ENCODE measurements around the gene SERBP1.

Gene SERBP1

DNA sequence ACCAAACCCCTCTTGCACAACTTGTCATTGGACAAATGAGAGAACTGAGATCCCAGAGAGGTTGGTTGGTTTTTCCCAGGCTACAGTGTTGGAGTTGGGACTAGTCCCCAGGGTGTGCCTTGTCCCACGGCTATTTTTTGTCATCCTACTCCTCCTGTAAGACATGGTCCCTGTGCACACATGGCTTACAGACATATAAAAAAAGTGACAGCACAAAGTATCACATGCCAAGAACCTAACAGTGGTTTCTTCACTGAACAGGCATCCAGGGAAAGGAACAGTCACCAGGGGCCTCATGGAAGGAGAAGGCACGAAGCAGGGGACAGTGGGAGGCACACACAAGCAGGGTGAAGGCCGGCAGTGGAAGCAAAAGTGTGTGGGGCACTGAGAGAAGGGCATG lies 36.5 kb downstream of the SERBP1 start:
- Histone ChIP-seq H3K4me3 (ENCODE audit: low read depth, low read length) (no peak overlapping the region), H2AK5ac (ENCODE audit: low read length) (no peak overlapping the region), H3K79me1 (ENCODE audit: low read length) (no peaks in the 10 kb centered on the region), H2BK12ac (ENCODE audit: low read length) (no peak overlapping the region), H3K4me1 (ENCODE audit: control insufficient read depth in 1 of 2, insufficient read depth in 2 of 2, low read length in 2 of 2) (no peaks in the 10 kb centered on the region), H3K18ac (ENCODE audit: low read length) (no peak overlapping the region), H3K27ac (ENCODE audit: low read depth, low read length) (no peak overlapping the region), H3K4me2 (ENCODE audit: low read length) (no peak overlapping the region), H3K23ac (ENCODE audit: low read length) (no peak overlapping the region), H2BK5ac (ENCODE audit: low read depth, low read length, poor library complexity) (no peak overlapping the region), H3K9ac (ENCODE audit: low read length) (no peak overlapping the region), H4K12ac (ENCODE audit: low read depth, low read length) (no peak overlapping the region), H3K9me3 (ENCODE audit: insufficient read depth, low read depth, low read length) (no peaks in the 10 kb centered on the region), H3K4ac (ENCODE audit: low read depth, low read length) (no peak overlapping the region), H3K14ac (ENCODE audit: low read length) (no peak overlapping the region), H3K27me3 (ENCODE audit: insufficient read depth, low read length) (no peaks in the 10 kb centered on the region), H2BK120ac (ENCODE audit: insufficient read depth, low read length, poor library complexity) (no peak overlapping the region), H3K79me2 (ENCODE audit: control insufficient read depth, insufficient read depth, low read length, poor library complexity) (no peaks in the 10 kb centered on the region), H4K8ac (ENCODE audit: low read depth, low read length) (no peak overlapping the region), H4K91ac (ENCODE audit: low read depth, low read length) (no peak overlapping the region), H3K36me3 (ENCODE audit: control insufficient read depth in 1 of 2, insufficient read depth in 2 of 2, low read length in 2 of 2) (no peaks in the 10 kb centered on the region), H2AFZ (ENCODE audit: insufficient read depth, low read length, poor library complexity) (no peak overlapping the region)
- WGBS (ENCODE audit: extremely low coverage, insufficient coverage, insufficient read length): no CpG with 5 or more reads among the region's 3 CpGs
- no peak for DNase-seq

DNA sequence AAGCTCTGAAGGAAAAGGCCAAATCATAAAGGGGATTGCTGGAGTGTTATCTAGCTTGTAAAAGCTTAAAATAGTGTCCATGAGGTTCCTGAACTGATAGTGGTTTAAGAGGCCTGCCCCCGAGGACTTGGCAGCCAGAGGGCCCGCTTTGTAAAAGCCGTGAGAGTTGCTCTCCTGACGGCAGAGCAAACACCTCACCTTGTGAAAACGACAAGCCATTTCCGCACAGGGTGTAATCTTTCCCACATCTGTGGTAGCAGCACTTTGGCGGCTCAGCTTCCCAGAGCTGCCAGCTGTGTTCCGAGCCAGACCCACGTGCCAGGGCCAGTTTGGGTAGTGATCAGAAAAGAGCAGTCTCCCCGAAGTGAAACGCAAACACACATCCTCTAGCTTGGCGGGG lies 37.0 kb downstream of the SERBP1 start:
- Histone ChIP-seq H3K9ac (ENCODE audit: low read length) (no peak overlapping the region), H3K18ac (ENCODE audit: low read length) (no peak overlapping the region), H2BK5ac (ENCODE audit: low read depth, low read length, poor library complexity) (no peak overlapping the region), H3K9me3 (ENCODE audit: insufficient read depth, low read depth, low read length) (no peaks in the 10 kb centered on the region), H4K12ac (ENCODE audit: low read depth, low read length) (no peak overlapping the region), H3K79me1 (ENCODE audit: low read length) (no peaks in the 10 kb centered on the region), H3K79me2 (ENCODE audit: control insufficient read depth, insufficient read depth, low read length, poor library complexity) (no peaks in the 10 kb centered on the region), H2BK12ac (ENCODE audit: low read length) (no peak overlapping the region), H2AFZ (ENCODE audit: insufficient read depth, low read length, poor library complexity) (no peak overlapping the region), H3K27me3 (ENCODE audit: insufficient read depth, low read length) (no peaks in the 10 kb centered on the region), H3K4me2 (ENCODE audit: low read length) (no peak overlapping the region), H3K4me3 (ENCODE audit: low read depth, low read length) (no peak overlapping the region), H2AK5ac (ENCODE audit: low read length) (no peak overlapping the region), H3K14ac (ENCODE audit: low read length) (no peak overlapping the region), H3K23ac (ENCODE audit: low read length) (no peak overlapping the region), H3K36me3 (ENCODE audit: control insufficient read depth in 1 of 2, insufficient read depth in 2 of 2, low read length in 2 of 2) (no peaks in the 10 kb centered on the region), H4K91ac (ENCODE audit: low read depth, low read length) (no peak overlapping the region), H3K4ac (ENCODE audit: low read depth, low read length) (no peak overlapping the region), H3K4me1 (ENCODE audit: control insufficient read depth in 1 of 2, insufficient read depth in 2 of 2, low read length in 2 of 2) (no peaks in the 10 kb centered on the region), H2BK120ac (ENCODE audit: insufficient read depth, low read length, poor library complexity) (no peak overlapping the region), H4K8ac (ENCODE audit: low read depth, low read length) (no peak overlapping the region), H3K27ac (ENCODE audit: low read depth, low read length) (no peak overlapping the region)
- WGBS (ENCODE audit: extremely low coverage, insufficient coverage, insufficient read length): no CpG with 5 or more reads among the region's 12 CpGs
- DNase-seq: no peak

DNA sequence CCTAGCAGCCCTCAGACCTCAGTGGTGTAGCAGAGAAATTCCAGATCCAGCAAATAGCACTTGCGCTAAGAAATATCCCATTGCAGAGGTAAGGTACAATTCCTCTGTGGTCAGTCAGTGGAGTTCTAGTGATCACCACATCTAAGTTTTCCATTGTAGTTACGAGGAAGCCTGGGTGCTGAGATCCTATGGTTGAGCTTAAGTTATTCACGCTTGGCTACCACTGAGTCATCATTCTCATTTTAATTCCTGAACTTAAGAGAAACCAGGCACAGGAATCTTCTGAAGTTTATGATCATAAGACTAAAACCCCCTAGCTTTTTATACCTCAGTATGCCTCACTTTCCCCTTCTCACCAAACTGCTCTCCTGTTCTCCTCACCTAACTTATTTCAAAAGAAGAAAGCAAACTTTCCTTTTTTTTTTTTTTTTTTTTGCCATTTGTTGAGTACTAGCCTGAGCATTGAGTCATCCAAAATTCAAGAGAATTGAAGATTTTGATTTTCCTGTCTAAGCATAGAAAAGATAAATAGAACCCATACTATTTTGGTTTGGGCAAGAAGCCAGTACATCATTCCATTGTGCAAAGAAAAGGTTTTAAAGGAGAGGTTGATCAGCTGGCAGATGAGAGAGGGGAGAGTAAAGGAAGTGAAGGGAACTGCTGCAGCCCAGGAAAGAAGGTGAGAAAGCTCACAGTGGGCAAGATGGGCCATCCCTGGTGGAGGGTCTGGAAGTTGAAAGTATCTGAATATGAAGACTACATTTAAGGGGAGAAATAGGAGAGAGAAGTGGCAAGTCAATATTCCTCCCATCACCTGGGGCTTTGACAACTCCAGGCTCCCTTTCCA lies 39.9 kb downstream of the SERBP1 start:
- H3K36me3 ChIP-seq (ENCODE audit: control insufficient read depth in 1 of 2, insufficient read depth in 2 of 2, low read length in 2 of 2): no peaks in the 10 kb centered on the region
- no peak overlapping the region for H3K27ac ChIP-seq (ENCODE audit: low read depth, low read length)
- no peaks in the 10 kb centered on the region for H3K4me1 ChIP-seq (ENCODE audit: control insufficient read depth in 1 of 2, insufficient read depth in 2 of 2, low read length in 2 of 2)
- H2BK5ac ChIP-seq (ENCODE audit: low read depth, low read length, poor library complexity): no peak overlapping the region
- DNase-seq: no peak
- no peak overlapping the region for H3K4me3 ChIP-seq (ENCODE audit: low read depth, low read length)
- H4K8ac ChIP-seq (ENCODE audit: low read depth, low read length): no peak overlapping the region
- H4K91ac ChIP-seq (ENCODE audit: low read depth, low read length): no peak overlapping the region
- H3K4me2 ChIP-seq (ENCODE audit: low read length): no peak overlapping the region
- no peak overlapping the region for H3K4ac ChIP-seq (ENCODE audit: low read depth, low read length)
- no peaks in the 10 kb centered on the region for H3K79me2 ChIP-seq (ENCODE audit: control insufficient read depth, insufficient read depth, low read length, poor library complexity)
- H3K9ac ChIP-seq (ENCODE audit: low read length): no peak overlapping the region
- H2BK12ac ChIP-seq (ENCODE audit: low read length): no peak overlapping the region
- no peak overlapping the region for H2AFZ ChIP-seq (ENCODE audit: insufficient read depth, low read length, poor library complexity)
- no peaks in the 10 kb centered on the region for H3K27me3 ChIP-seq (ENCODE audit: insufficient read depth, low read length)
- H3K79me1 ChIP-seq (ENCODE audit: low read length): no peaks in the 10 kb centered on the region
- H3K23ac ChIP-seq (ENCODE audit: low read length): no peak overlapping the region
- H3K18ac ChIP-seq (ENCODE audit: low read length): no peak overlapping the region
- H4K12ac ChIP-seq (ENCODE audit: low read depth, low read length): no peak overlapping the region
- H2AK5ac ChIP-seq (ENCODE audit: low read length): no peak overlapping the region
- H2BK120ac ChIP-seq (ENCODE audit: insufficient read depth, low read length, poor library complexity): no peak overlapping the region
- no CpG with 5 or more reads among the region's 3 CpGs for WGBS (ENCODE audit: extremely low coverage, insufficient coverage, insufficient read length)
- no peaks in the 10 kb centered on the region for H3K9me3 ChIP-seq (ENCODE audit: insufficient read depth, low read depth, low read length)
- no peak overlapping the region for H3K14ac ChIP-seq (ENCODE audit: low read length)

DNA sequence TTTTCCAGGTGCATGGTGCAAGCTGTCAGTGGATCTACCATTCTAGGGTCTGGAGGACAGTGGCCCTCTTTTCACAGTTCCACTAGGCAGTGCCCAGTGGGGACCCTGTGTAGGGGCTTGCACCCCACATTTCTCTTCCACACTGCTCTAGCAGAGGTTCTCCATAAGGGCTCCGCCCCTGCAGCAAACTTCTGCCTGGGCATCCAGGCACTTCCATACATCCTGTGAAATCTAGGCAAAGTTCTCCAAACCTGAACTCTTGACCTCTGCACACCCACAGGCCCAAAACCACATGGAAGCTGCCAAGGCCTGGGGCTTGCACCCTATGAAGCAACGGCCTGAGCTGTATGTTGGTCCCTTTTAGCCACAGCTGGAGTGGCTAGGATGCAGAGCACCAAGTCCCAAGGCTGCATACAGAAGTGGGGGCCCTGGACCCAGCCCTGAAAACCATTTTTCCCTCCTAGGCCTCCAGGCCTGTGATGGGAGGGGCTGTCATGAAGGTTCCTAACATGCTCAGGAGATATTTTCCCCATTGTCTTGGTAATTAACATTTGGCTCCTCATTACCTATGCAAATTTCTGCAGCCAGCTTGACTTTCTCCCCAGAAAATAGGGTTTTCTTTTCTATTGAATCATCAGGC lies 46.1 kb downstream of the SERBP1 start:
- DNase-seq: no peak
- Histone ChIP-seq H4K91ac (ENCODE audit: low read depth, low read length) (no peak overlapping the region), H2BK12ac (ENCODE audit: low read length) (no peak overlapping the region), H3K23ac (ENCODE audit: low read length) (no peak overlapping the region), H2AK5ac (ENCODE audit: low read length) (no peak overlapping the region), H3K4me3 (ENCODE audit: low read depth, low read length) (no peak overlapping the region), H3K4me1 (ENCODE audit: control insufficient read depth in 1 of 2, insufficient read depth in 2 of 2, low read length in 2 of 2) (no peaks in the 10 kb centered on the region), H3K79me2 (ENCODE audit: control insufficient read depth, insufficient read depth, low read length, poor library complexity) (no peaks in the 10 kb centered on the region), H4K8ac (ENCODE audit: low read depth, low read length) (no peak overlapping the region), H3K9ac (ENCODE audit: low read length) (no peak overlapping the region), H2BK120ac (ENCODE audit: insufficient read depth, low read length, poor library complexity) (no peak overlapping the region), H3K4me2 (ENCODE audit: low read length) (no peak overlapping the region), H3K27ac (ENCODE audit: low read depth, low read length) (no peak overlapping the region), H3K18ac (ENCODE audit: low read length) (no peak overlapping the region), H3K9me3 (ENCODE audit: insufficient read depth, low read depth, low read length) (peaks cover 7% of the 10 kb centered on the region), H2AFZ (ENCODE audit: insufficient read depth, low read length, poor library complexity) (no peak overlapping the region), H2BK5ac (ENCODE audit: low read depth, low read length, poor library complexity) (no peak overlapping the region), H3K14ac (ENCODE audit: low read length) (no peak overlapping the region), H3K4ac (ENCODE audit: low read depth, low read length) (no peak overlapping the region), H4K12ac (ENCODE audit: low read depth, low read length) (no peak overlapping the region), H3K36me3 (ENCODE audit: control insufficient read depth in 1 of 2, insufficient read depth in 2 of 2, low read length in 2 of 2) (peaks cover 2 to 6% of the 10 kb centered on the region in 2 experiments), H3K27me3 (ENCODE audit: insufficient read depth, low read length) (no peaks in the 10 kb centered on the region), H3K79me1 (ENCODE audit: low read length) (no peaks in the 10 kb centered on the region)
- no CpG with 5 or more reads among the region's 2 CpGs for WGBS (ENCODE audit: extremely low coverage, insufficient coverage, insufficient read length)

Measured in trophoblast cell (in vitro differentiated cells and primary cell).